Activated CD4-positive, alpha-beta T cell treated with anti-CD3 and anti-CD28 coated beads for 36 hours (primary cell): Measurements from ENCODE around the gene ZNF285. TPM values are rescaled to one million over a fixed set of nuclear protein-coding genes. Genes with fewer than 3 reads are reported as not detected.
"Not testable (repeated sequence)": the region's sequence is repeated elsewhere in the genome, so short reads cannot be mapped to it uniquely, and the experiment has no call there.

Source experiments
- ATAC-seq: fragments of 200-7000 bp; cut with Tn5 transposase; one replicate; pipeline ENCODE4 v1.10.0; 2021; ENCODE audit warnings: mild to moderate bottlenecking, moderate library complexity
- CTCF ChIA-PET: fragments of 350-600 bp; sonication (Branson Sonifier 250); formaldehyde crosslinking; loops from one replicate; lab custom pipeline; 2021; ENCODE audit warnings: antibody characterized with exemption; lab: Charles Lee
- POLR2A ChIA-PET: fragments of 350-600 bp; sonication (Branson Sonifier 250); formaldehyde crosslinking; loops from one replicate; lab custom pipeline; 2021; ENCODE audit warnings: antibody characterized with exemption, inconsistent platforms; lab: Charles Lee
- DNase-seq: peaks from one replicate; pipeline ENCODE4 v3.0.0-alpha.2; 2020
- H3K27ac Mint-ChIP-seq: one replicate; pipeline ENCODE4 v1.8.0; 2021; ENCODE audit warnings: mixed read lengths
- H3K27me3 Mint-ChIP-seq: one replicate; pipeline ENCODE4 v1.8.0; 2021; ENCODE audit warnings: mixed read lengths
- H3K36me3 Mint-ChIP-seq: one replicate; pipeline ENCODE4 v1.8.0; 2021; ENCODE audit warnings: low read depth, mixed read lengths
- H3K4me1 Mint-ChIP-seq: one replicate; pipeline ENCODE4 v1.8.0; 2021; ENCODE audit warnings: mixed read lengths
- H3K4me3 Mint-ChIP-seq: one replicate; pipeline ENCODE4 v1.8.0; 2021; ENCODE audit warnings: mild to moderate bottlenecking, moderate library complexity, mixed read lengths
- H3K9me3 Mint-ChIP-seq: one replicate; pipeline ENCODE4 v1.8.0; 2021; ENCODE audit warnings: low read depth, mixed read lengths
- intact Hi-C, 2 experiments: fragments of 100-400 bp; cut with DNase I in 1 of 2; cut with micrococcal nuclease in 1 of 2; formaldehyde crosslinking; loops; one replicate each; pipeline versions ENCODE4 v1.14.2 to v1.15.1; 2022 to 2024; cut with DNase I, micrococcal nuclease
- total RNA-seq, 2 experiments: library from RNA; stranded (reverse); gene quantifications; one replicate each; pipeline ENCODE4 v1.2.3, GENCODE V29; 2021

ZNF285 gene
- total RNA-seq, 2 experiments from 2014 or later, result 1.2 to 1.4 TPM

DNA sequence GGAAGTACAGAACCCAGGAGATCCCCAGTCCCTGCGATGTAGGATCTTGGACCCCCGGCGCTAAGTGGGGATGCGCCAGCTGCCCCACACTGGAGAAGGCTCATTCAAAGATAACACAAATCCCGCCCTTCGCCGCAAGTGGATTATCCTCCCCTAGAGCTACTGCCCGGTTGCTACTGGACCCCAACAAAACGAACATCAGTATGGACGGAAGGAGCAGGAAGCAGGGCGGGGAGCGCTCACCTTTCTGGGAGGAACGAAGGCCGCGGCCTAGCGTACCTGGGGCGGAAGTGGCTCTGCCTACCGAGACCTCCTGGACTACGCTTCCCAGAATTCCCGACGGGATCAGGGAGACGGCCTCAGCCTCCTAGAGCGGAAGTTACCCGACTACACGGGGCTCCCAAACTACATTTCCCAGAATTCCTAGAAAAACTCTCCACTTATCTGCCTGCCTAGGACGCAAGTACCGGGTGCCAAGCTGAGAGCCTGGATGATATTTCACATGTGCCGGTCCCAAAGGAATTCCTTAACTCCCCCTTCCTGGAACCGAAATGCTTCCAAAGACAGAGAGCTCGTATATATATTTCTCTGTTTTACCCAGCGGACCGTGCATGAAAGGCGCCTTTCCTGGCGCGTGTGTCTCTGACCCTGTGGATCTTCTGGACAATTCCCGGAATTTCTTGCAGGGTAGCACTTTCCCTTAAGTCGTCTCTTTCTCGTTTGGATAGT lies 44.9 kb downstream of the ZNF285 start, which contains the start of gene ZNF112:
Gene ZNF112, minus strand, starts transcription at position 298 of the 729 bp plus-strand sequence. CDS start 16,141 bp downstream, outside the sequence.
- Mint-ChIP-seq H3K36me3 (peaks cover 15% of the 10 kb centered on the region), H3K4me1 (peaks cover 7% of the 10 kb centered on the region), H3K27me3 (peaks cover 6% of the 10 kb centered on the region), H3K4me3 (peak within 1 kb of the TSS; percentile 31), H3K27ac (no peak within 1 kb of the TSS), H3K9me3 (peaks cover 29% of the 10 kb centered on the region)
- POLR2A ChIA-PET, result no interaction called here
- ATAC-seq (peak; percentile 47), DNase-seq (peak; percentile 32)
- intact Hi-C loops, result no loop called here
- CTCF ChIA-PET, result no interaction called here

DNA sequence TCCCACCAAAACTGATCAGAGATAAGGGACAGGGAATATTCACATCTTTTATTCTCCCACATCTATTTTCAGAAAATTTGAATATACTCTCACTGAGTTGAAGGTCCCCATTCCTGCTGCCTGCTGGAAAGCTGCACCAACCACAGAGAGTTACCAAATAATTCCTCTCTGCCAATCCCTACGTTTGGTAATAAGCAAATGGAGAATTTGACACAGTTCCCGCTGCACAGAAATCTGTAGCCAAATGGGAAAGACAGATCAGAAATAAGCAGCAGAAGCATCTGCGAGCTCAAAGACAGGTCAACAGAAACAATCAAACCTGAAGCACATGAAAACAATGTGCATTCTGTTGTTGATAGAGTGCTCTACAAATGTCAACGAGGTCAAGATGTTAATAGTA lies 54.9 kb downstream of the ZNF285 start:
- POLR2A ChIA-PET, result no interaction called here
- CTCF ChIA-PET, result interaction anchor here (0.8 kb wide), 1 partner anchor 42 kb away, joined by 3 read pairs; the partner anchor contains the start of gene ZNF235
- Mint-ChIP-seq H3K27me3 (no peaks in the 10 kb centered on the region), H3K4me3 (no peak overlapping the region), H3K36me3 (peaks cover under 1% of the 10 kb centered on the region), H3K4me1 (no peaks in the 10 kb centered on the region), H3K9me3 (peaks cover 36% of the 10 kb centered on the region), H3K27ac (no peak overlapping the region)
- intact Hi-C loops, result no loop called here
- DNase-seq (no peak), ATAC-seq (no peak)

DNA sequence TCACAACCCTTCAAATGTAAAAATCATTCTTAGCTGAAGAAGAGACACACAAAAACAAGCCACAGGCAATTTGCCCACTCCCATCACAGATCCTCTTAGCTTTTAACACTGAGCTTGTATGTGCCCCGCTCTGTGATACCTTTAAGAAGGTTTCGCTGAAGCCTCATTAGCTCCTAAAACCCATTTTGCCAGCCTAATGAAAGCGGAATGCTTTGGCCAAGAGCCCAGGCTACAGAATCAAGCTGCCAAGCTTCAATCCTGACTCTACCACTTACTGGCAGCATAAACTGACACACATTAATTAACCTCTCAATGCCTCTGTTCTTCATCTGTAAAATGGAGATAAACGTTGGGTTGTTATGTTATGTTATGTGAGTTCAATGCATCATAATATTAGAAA lies 55.4 kb downstream of the ZNF285 start:
- Mint-ChIP-seq H3K27ac (no peak overlapping the region), H3K27me3 (no peaks in the 10 kb centered on the region), H3K9me3 (peaks cover 34% of the 10 kb centered on the region), H3K4me3 (no peak overlapping the region), H3K36me3 (no peaks in the 10 kb centered on the region), H3K4me1 (no peaks in the 10 kb centered on the region)
- ATAC-seq, result no peak
- DNase-seq, result no peak
- ChIA-PET CTCF (interaction anchor here (0.8 kb wide), 1 partner anchor 41 kb away, joined by 3 read pairs; the partner anchor contains the start of gene ZNF235), POLR2A (no interaction called here)
- intact Hi-C loops, result no loop called here

DNA sequence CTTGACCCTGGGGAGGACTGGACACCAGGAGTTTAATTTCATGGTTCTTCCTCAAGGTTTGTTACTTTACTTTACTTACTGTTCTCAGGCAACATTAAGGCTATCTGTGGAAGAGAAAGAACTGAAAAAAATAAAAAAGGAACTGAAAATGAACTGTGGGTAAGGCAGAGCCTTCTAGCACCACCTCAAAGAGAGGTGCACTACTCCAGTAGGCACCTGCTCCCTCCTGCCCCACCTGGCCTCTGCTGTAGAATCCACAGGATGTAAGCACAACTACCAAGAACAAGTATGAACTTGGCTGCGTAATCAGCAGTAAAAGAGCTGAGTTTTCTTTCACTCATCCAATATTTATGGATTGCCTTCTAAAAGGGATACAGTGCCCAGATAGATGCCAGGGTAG lies 57.2 kb downstream of the ZNF285 start:
- DNase-seq (no peak), ATAC-seq (no peak)
- no peaks in the 10 kb centered on the region for H3K4me1 Mint-ChIP-seq
- H3K9me3 Mint-ChIP-seq, result peaks cover 25% of the 10 kb centered on the region
- H3K27ac Mint-ChIP-seq, result no peak overlapping the region
- intact Hi-C loops, result no loop called here
- H3K36me3 Mint-ChIP-seq, result no peaks in the 10 kb centered on the region
- no peak overlapping the region for H3K4me3 Mint-ChIP-seq
- CTCF ChIA-PET, result no interaction called here
- no peaks in the 10 kb centered on the region for H3K27me3 Mint-ChIP-seq
- POLR2A ChIA-PET, result no interaction called here

DNA sequence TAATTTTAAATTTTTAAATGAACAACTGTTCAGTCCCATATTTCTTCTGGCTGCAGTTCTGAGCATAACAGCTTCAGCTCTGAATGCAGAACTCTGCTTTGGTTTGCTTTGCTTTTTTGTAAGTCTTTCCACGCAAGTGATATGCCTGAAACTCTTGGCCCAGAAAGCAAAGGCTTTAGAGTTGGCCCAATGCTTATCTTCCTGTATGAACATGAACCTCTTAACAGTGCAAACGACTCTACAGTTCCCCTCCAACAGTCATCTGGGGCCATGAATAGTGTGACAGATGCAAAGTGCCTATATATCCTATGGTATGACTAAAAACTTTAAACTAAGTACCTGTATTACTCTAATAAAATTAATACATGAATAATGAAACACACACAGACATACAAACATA lies 59.6 kb downstream of the ZNF285 start:
- no peak overlapping the region for H3K4me3 Mint-ChIP-seq
- DNase-seq (no peak), ATAC-seq (no peak)
- ChIA-PET POLR2A (no interaction called here), CTCF (no interaction called here)
- no peaks in the 10 kb centered on the region for H3K4me1 Mint-ChIP-seq
- intact Hi-C loops, result no loop called here
- no peaks in the 10 kb centered on the region for H3K27me3 Mint-ChIP-seq
- peaks cover 4% of the 10 kb centered on the region for H3K36me3 Mint-ChIP-seq
- H3K9me3 Mint-ChIP-seq, result peaks cover 29% of the 10 kb centered on the region
- H3K27ac Mint-ChIP-seq, result no peak overlapping the region

DNA sequence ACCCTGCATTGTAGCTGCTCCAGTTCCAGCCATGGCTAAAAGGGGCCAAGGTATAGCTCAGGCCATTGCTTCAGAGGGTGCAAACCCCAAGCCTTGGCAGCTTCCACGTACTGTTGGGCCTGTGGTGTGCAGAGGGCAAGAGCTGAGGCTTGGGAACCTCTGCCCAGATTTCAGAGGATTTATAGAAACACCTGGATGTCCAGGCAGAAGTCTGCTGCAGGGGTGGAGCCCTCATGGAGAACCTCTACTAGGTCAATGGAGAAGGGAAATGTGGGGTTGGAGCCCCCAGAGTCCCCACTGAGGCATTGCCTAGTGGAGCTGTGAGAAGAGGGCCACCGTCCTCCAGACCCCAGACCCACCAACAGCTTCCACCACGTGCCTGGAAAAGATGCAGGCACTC lies 66.8 kb downstream of the ZNF285 start:
- H3K27me3 Mint-ChIP-seq, ATAC-seq, CTCF ChIA-PET, H3K4me1 Mint-ChIP-seq, POLR2A ChIA-PET, H3K27ac Mint-ChIP-seq, H3K4me3 Mint-ChIP-seq, intact Hi-C loops, DNase-seq: not testable (repeated sequence)
- Mint-ChIP-seq H3K9me3 (peaks cover 44% of the 10 kb centered on the region), H3K36me3 (peaks cover 26% of the 10 kb centered on the region)

Other genes starting within 250 kb of the ZNF285 start
- 10 to 100 TPM; 11.3 to 15.2 TPM for gene ZNF226, start 236.5 kb downstream of the ZNF285 start, total RNA-seq
- 10 to 100 TPM; 19.4 to 20.6 TPM for gene ZNF227, start 189.1 kb downstream of the ZNF285 start, total RNA-seq
- under 1 TPM; 0.26 to 0.34 TPM for gene ZNF233, start 141.7 kb downstream of the ZNF285 start, total RNA-seq
- 1 to 10 TPM; 2.1 to 2.7 TPM for gene ZNF235, start 96.6 kb downstream of the ZNF285 start, total RNA-seq
- under 1 TPM; 0.12 to 0.14 TPM for gene ZNF112, start 44.9 kb downstream of the ZNF285 start, total RNA-seq
- 1 to 10 TPM; 1.0 to 1.2 TPM for gene ZNF229, start 46.9 kb upstream of the ZNF285 start, total RNA-seq
- 1 to 10 TPM; 5.5 to 7.7 TPM for gene ZNF180, start 98.9 kb upstream of the ZNF285 start, total RNA-seq
- not detected for gene CEACAM20, start 128.1 kb upstream of the ZNF285 start, total RNA-seq
- not detected for gene IGSF23, start 212.0 kb upstream of the ZNF285 start, total RNA-seq
- 10 to 100 TPM; 10.9 to 11.3 TPM for gene PVR, start 242.3 kb upstream of the ZNF285 start, total RNA-seq